ENCODE results near the gene SS18L1.

Gene SS18L1

GRCh38 chr20:62195736-62196135 is 52.2 kb downstream of the SS18L1 start:
- DNase-seq (ENCODE audit: low read depth), result no peak

GRCh38 chr20:62196286-62196685 is 52.7 kb downstream of the SS18L1 start:
- no peak for DNase-seq (ENCODE audit: low read depth)

GRCh38 chr20:62197311-62197710 is 53.7 kb downstream of the SS18L1 start:
- no peak for DNase-seq (ENCODE audit: low read depth)

GRCh38 chr20:62197801-62198200 is 54.2 kb downstream of the SS18L1 start:
- no peak for DNase-seq (ENCODE audit: low read depth)

- no peak for DNase-seq (ENCODE audit: low read depth)
Observed at GRCh38 chr20:62198496-62198895, 54.9 kb downstream of the SS18L1 start.

GRCh38 chr20:62198931-62199330 is 55.4 kb downstream of the SS18L1 start:
- DNase-seq (ENCODE audit: low read depth), result no peak

GRCh38 chr20:62200491-62201172 is 57.1 kb downstream of the SS18L1 start:
- DNase-seq (ENCODE audit: low read depth), result no peak

GRCh38 chr20:62201173-62202082 is 57.9 kb downstream of the SS18L1 start:
- DNase-seq (ENCODE audit: low read depth), result no peak

GRCh38 chr20:62202083-62202395 is 58.5 kb downstream of the SS18L1 start:
- DNase-seq (ENCODE audit: low read depth), result no peak

- no peak for DNase-seq (ENCODE audit: low read depth)
Observed at GRCh38 chr20:62202676-62203377, 59.3 kb downstream of the SS18L1 start.

- no peak for DNase-seq (ENCODE audit: low read depth)
Observed at GRCh38 chr20:62203378-62204030, 59.9 kb downstream of the SS18L1 start.

GRCh38 chr20:62205618-62206387 is 62.2 kb downstream of the SS18L1 start:
- no peak for DNase-seq (ENCODE audit: low read depth)

GRCh38 chr20:62206388-62206775 is 62.8 kb downstream of the SS18L1 start:
- no peak for DNase-seq (ENCODE audit: low read depth)

GRCh38 chr20:62208061-62208794 is 64.7 kb downstream of the SS18L1 start:
- no peak for DNase-seq (ENCODE audit: low read depth)

- DNase-seq (ENCODE audit: low read depth), result no peak
Observed at GRCh38 chr20:62208795-62209755, 65.5 kb downstream of the SS18L1 start.

GRCh38 chr20:62209850-62210495 is 66.4 kb downstream of the SS18L1 start:
- no peak for DNase-seq (ENCODE audit: low read depth)

- no peak for DNase-seq (ENCODE audit: low read depth)
Observed at GRCh38 chr20:62210496-62210855, 66.9 kb downstream of the SS18L1 start.

GRCh38 chr20:62211216-62211615 is 67.6 kb downstream of the SS18L1 start:
- DNase-seq (ENCODE audit: low read depth), result no peak

GRCh38 chr20:62211769-62212288 is 68.3 kb downstream of the SS18L1 start:
- no peak for DNase-seq (ENCODE audit: low read depth)

All from amniotic epithelial cell (primary cell).